GM18858 (cell line): Measurements from ENCODE around the gene MCF2L2.
"Not testable (repeated sequence)": the region's sequence is repeated elsewhere in the genome, so short reads cannot be mapped to it uniquely, and the experiment has no call there.

ENCODE experiments used
- ATAC-seq: cut with Tn5 transposase; IDR thresholded peaks from one replicate; pipeline ENCODE4 v1.9.1; 2021; ENCODE audit not compliant: unreplicated experiment

Gene MCF2L2

DNA sequence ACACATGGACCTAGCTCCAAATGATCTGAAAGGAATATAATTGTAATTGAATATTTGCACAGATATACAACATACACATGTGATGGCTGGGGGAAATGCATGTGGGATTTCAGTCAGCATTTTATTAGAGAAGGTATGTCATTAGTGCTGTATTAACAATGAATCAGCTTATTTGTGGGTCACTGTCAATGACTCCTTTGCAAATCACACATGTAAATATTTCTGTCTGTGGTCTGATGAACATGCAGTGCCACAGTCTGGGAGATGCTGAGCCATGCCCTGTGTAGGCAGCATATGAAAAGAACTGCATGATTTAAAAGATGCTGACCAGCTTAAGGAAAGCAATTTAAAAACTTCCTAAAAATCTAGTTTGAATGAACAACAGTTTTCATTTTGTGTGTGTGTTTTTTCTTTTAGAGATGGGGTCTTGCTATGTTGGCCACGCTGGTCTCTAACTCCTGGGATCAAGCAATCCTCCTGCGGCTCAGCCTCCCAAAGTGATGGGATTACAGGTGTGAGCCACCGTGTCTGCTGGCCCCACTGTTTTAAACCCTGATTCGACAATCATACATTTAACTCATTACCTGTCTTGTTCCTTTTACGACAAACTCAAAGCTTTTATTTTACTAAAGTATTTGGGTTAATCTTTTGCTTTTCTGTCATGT is 176.2 kb downstream of the MCF2L2 start:
- ATAC-seq = no peak

GRCh38 chr3:183249006-183249718 is 179.3 kb downstream of the MCF2L2 start:
- ATAC-seq = no peak

DNA sequence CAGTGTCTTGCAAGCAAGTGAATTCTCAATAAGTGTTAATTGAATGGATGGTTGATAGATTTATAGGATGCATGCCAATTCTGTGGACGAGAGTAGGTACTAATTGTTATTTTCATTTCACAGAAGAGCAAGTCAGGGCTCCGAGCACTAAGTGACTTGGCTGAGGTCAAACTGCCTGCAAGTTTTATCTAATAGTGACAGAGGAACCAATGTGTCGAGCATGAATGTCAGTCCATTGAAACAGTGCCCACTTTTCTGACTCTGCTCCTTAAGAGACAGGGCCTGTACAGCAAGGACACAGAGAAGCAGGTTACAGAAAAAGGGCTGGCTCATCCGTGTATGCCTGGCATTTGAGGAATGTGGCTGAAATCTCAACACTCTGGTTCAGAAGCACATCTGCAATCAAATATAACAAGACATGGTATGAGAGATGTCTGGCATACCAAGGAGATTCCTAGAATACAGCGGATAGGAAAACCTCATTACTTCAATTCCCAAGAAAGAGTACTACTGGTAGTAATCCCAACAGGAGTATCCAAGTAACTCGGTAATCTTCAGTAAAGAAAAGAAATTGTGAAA is 181.3 kb downstream of the MCF2L2 start:
- ATAC-seq = no peak

DNA sequence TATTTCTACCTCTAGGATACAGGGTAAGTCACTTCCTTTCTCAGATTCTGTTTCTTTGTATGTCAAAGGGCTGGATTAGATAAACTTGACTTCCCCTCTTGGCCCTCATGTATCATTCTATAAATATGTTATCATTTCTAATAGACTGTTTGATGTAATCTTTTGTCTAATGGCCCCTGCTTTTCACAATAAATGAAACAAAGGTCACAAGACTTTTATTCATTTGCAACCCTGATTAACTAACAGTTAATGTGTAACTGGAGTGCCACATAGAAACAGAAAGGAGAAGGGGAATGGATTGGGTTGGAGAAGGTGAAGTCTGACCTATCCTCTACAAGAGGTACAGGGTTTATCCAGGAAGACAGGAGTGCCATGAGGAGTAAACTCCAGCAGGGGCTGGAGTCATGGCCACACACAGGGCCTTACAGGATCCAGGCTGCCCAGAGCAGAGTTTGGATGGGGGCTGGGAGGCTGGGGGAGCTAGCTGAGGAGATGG is 183.4 kb downstream of the MCF2L2 start:
- ATAC-seq = no peak

- no peak for ATAC-seq
These were observed 184.2 kb downstream of the MCF2L2 start for GRCh38 chr3:183244219-183244618.

DNA sequence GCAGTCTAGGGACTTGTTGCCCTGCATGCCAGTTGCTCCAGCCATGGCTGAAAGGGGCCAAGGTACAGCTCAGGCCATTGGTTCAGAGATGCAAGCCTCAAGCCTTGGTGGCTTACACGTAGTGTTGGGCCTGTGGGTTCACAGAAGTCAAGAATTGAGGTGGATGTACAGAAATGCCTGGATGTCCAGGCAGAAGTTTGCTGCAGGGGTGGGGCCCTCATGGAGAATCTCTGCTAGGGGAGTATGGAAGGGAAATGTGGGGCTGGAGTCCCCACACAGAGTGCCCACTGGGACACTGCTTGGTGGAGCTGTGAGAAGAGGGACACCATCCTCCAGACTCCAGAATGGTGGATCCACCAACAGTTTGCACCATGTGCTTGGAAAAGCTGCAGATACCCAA is 186.0 kb downstream of the MCF2L2 start:
- no peak for ATAC-seq

DNA sequence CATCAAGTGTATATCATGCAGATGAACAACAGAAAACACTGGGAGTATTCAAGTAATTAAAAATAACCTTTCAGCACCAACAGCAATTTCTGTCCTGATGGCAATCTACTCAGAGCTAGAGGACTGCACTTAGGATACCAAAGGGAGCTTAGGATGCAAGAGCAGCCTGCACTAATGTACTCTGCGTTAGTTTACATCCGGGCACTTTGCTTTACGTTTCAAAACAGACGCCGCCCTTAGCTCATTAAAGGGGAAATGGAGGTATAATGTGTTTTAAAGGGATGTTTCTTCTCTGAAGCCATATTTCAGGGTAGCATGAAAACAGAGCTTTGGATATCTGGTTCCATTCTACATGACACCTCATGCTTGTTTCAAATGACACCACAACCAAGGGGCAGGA is 189.4 kb downstream of the MCF2L2 start:
- ATAC-seq = no peak

DNA sequence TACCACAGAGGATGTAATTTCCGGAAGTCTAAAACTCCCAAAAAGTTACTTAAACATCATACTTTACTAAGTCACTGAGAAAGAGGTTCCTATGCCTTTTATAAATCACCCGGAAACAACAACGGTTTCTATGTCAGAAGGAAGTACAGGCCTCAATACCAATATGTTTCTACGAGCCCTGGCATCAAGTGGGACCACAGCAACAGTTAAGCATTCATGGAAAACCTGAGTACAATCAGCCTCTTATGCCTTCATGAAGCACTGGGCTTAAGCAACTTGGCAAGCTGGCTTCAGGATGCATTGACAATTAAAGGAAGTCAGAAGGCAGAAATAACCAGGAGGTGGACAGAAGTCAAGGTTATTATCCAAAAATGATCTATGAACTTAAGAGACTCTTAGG is 194.5 kb downstream of the MCF2L2 start:
- ATAC-seq = no peak

DNA sequence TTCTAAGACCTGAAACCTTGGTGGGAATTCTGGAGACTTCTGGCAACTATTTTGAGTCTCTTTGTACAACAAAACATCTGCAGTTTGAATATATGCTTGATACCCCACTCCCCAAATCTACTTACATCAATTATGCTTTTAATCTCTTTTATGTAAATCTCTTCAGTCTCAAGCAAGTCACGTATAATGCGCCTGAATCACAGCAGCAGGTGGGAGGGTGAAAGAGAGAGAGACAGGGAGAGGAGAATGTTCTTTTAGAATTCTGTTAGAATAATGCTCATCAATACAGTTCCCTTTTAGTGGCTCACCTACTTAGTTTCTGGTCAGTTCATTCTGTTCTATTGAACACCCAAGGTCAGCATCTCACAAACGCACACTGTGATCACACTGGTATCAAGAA is 197.6 kb downstream of the MCF2L2 start:
- ATAC-seq = no peak

DNA sequence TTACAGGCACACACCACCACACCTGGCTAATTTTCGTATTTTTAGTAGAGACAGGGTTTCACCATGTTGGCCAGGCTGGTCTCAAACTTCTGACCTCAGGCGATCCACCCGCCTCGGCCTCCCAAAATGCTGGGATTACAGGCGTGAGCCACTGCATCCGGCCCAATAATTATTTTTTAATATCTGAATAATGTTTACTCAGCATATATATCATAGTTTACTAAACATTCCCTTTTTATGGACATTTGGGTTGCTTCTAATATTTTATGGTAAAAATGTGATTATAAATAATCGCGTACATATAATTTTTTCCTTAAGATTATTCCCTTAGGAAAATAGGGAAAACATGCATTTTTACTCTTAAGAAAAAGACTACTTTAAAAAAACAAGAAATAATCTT is 198.2 kb downstream of the MCF2L2 start:
- ATAC-seq = not testable (repeated sequence)

DNA sequence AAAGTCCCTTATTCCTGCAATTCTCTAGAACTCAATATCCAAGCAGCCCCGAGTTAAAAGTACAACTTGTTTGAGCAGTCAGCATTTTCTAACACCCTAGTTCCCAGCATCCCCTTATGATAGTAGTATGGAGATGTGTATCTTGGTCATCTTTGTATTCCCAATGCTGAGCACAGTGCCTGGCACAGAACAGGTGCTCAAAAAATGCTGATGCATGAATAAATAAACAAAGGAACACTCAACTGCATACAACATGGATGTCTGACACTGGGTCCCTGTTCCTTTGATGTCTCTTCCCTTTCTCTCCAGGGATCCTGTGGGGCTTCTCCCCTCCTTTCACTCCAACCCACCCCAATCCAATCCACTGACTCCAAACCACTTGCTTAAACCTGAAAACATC is 199.2 kb downstream of the MCF2L2 start:
- no peak for ATAC-seq

- ATAC-seq = no peak
These were observed 200.8 kb downstream of the MCF2L2 start for GRCh38 chr3:183227586-183227985.

DNA sequence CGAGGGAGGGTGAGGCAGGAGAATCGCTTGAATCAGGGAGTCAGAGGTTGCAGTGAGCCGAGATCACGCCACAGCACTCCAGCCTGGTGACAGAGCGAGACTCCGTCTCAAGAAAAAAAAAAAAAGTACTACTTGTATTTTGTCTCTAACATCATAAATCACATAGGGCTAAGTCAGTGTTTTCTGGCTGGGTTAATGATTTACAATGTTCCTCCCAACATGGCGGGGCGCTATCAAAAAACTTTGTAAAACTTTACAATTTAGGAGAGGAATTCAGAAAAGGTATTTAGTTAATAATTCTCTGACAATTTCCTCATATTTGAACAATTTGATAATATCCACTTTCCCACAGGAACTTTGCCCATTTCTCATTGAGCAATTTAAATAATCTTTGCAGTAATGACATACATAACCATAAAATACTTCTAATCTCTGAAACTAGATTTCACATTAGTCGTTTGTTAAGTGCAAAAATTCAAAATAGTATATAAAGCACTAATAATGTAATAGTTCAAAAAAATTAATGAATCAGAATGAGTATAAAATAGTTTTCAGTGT is 202.0 kb downstream of the MCF2L2 start:
- ATAC-seq = no peak

GRCh38 chr3:183224180-183224970 is 204.0 kb downstream of the MCF2L2 start:
- ATAC-seq = no peak

- ATAC-seq = no peak
These were observed 205.7 kb downstream of the MCF2L2 start for GRCh38 chr3:183222631-183223235.

GRCh38 chr3:183220828-183221227 is 207.6 kb downstream of the MCF2L2 start:
- no peak for ATAC-seq

DNA sequence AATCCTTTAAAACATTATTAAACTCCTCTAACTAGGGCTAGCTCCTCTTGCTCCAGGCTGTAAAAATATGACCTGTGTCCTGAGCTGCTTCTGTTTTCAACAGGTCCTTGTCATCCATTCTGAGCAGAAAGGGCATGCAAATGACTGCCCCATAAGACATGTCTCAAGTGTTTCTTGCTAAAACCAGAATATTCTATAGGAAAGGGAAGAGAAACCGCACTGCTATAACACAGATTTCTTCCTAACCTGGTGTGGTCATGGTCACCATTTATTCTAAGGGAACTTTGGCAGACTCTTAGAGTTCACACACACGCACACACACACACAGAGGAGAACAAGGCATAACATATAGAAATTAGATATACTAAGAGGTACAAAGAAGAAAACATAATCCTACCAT is 209.6 kb downstream of the MCF2L2 start:
- ATAC-seq = no peak

DNA sequence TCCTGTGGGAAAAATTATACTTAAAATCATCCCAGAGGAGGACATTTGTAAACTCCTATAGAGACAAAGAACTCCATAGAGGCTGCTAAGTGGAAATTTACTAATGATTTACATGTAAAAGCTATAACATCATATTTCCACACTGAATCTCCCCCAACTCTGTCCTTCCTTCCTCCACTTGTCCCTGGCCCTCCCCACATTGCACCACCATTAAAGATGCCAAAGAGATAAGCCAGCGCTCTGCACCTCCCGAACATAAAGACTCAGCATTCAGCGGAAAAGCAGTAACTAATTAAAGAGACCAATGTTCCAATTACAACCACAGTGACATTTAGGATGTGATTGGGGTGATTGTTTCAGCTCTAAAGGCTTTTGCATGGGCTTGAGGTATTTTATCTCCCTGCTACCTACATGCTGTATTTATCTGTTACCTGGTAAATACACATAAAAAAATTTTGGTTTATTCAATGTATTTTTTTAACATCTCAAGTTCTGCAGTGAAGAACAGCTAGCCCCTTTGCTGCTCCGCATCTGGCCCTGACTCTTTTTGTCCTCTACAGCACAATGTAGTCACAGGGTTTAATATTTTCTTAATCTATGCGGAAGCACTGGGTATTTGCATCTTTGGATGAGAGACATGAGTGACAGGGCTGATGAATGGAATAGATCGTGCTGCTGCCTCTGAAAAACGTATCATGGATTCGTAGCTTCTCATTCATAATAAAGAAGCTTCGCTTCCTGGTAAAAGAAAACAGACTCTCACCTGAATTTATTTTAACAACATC is 210.7 kb downstream of the MCF2L2 start:
- no peak for ATAC-seq

GRCh38 chr3:183215591-183216202 is 212.7 kb downstream of the MCF2L2 start:
- ATAC-seq = no peak

- no peak for ATAC-seq
These were observed 214.2 kb downstream of the MCF2L2 start for GRCh38 chr3:183214277-183214612.
